CD14-positive monocyte (primary cell): ENCODE results near the gene PIM2. TPM values are rescaled to one million over a fixed set of nuclear protein-coding genes. Genes with fewer than 3 reads are reported as not detected.
A peak's percentile ranks its signal among the peaks of the same experiment; 100 is the strongest.

Experiments used
- DNase-seq, 3 donors: peaks; one replicate each; pipeline ENCODE4 v3.0.0-alpha.2; 2011 to 2022
- H2AFZ ChIP-seq: 2 replicates; pipeline ENCODE4 v1.6.0; 2012; ENCODE audit warnings: mild to moderate bottlenecking, low read depth, low read length, inconsistent platforms; ENCODE audit not compliant: insufficient read depth, poor library complexity, severe bottlenecking
- H3K27ac ChIP-seq, 2 donors: 1 replicate in 1 of 2; 2 replicates in 1 of 2; pipeline ENCODE4 v1.5.1; 2012 to 2013; ENCODE audit warnings: low read length in 2 of 2, control low read depth in 1 of 2, inconsistent platforms in 1 of 2, low read depth in 1 of 2, mild to moderate bottlenecking in 1 of 2
- H3K27me3 ChIP-seq, 2 donors: one replicate each; pipeline versions ENCODE4 v1.6.0 to v1.6.1; 2011 to 2013; ENCODE audit warnings: low read length in 2 of 2; ENCODE audit not compliant: control insufficient read depth in 2 of 2, insufficient read depth in 2 of 2
- H3K36me3 ChIP-seq, 2 donors: replicated peaks in 1 of 2; 1 replicate in 1 of 2; 2 replicates in 1 of 2; pipeline versions ENCODE4 v1.5.1 to v1.6.1; 2012 to 2013; ENCODE audit warnings: low read length in 2 of 2, control low read depth in 1 of 2, inconsistent platforms in 1 of 2, mild to moderate bottlenecking in 1 of 2; ENCODE audit not compliant: insufficient read depth in 2 of 2, control insufficient read depth in 1 of 2
- H3K4me1 ChIP-seq, 2 donors: 1 replicate in 1 of 2; 2 replicates in 1 of 2; pipeline versions ENCODE4 v1.5.1 to v1.6.1; 2012 to 2013; ENCODE audit warnings: low read length in 2 of 2, control low read depth in 1 of 2, inconsistent platforms in 1 of 2, mild to moderate bottlenecking in 1 of 2, moderate library complexity in 1 of 2; ENCODE audit not compliant: insufficient read depth in 2 of 2, control insufficient read depth in 1 of 2
- H3K4me2 ChIP-seq: replicated peaks from 2 replicates; pipeline ENCODE3; 2012; ENCODE audit warnings: low read length, moderate library complexity, mild to moderate bottlenecking; ENCODE audit not compliant: poor library complexity, severe bottlenecking; ENCODE audit errors: extremely low read depth
- H3K4me3 ChIP-seq, 3 experiments: fragments of 200-600 bp in 1 of 3; sonication (generic) in 1 of 3; replicated peaks in 1 of 3; 1 replicate in 2 of 3; 2 replicates in 1 of 3; pipeline ENCODE4 v1.5.1; 2011 to 2013; ENCODE audit warnings: low read length in 3 of 3, mild to moderate bottlenecking in 3 of 3, control low read depth in 2 of 3, low read depth in 2 of 3, inconsistent platforms in 1 of 3, moderate library complexity in 1 of 3
- H3K79me2 ChIP-seq: 2 replicates; pipeline ENCODE4 v1.6.0; 2012; ENCODE audit warnings: mild to moderate bottlenecking, control low read depth, inconsistent platforms, low read length, moderate library complexity; ENCODE audit not compliant: insufficient read depth
- H3K9ac ChIP-seq: 2 replicates; pipeline ENCODE4 v1.6.0; 2017; ENCODE audit warnings: low read length, mild to moderate bottlenecking; ENCODE audit not compliant: insufficient read depth, poor library complexity, severe bottlenecking
- H3K9me3 ChIP-seq, 2 donors: replicated peaks in 1 of 2; 1 replicate in 1 of 2; 2 replicates in 1 of 2; pipeline versions ENCODE4 v1.5.1 to v1.6.1; 2012 to 2013; ENCODE audit warnings: low read length in 2 of 2, control low read depth in 1 of 2; ENCODE audit not compliant: control insufficient read depth in 1 of 2, insufficient read depth in 1 of 2
- H4K20me1 ChIP-seq: 2 replicates; pipeline ENCODE4 v1.6.0; 2012; ENCODE audit warnings: mild to moderate bottlenecking, low read length, control low read depth, moderate library complexity; ENCODE audit not compliant: insufficient read depth
- H3K27ac Mint-ChIP-seq, 7 donors: one replicate each; pipeline ENCODE4 v1.8.0; 2020; ENCODE audit warnings: mild to moderate bottlenecking in 7 of 7, mixed read lengths in 7 of 7, moderate library complexity in 6 of 7, inconsistent platforms in 2 of 7
- H3K27me3 Mint-ChIP-seq, 3 donors: one replicate each; pipeline ENCODE4 v1.8.0; 2021 to 2022; ENCODE audit warnings: low read depth in 3 of 3, mild to moderate bottlenecking in 3 of 3, mixed read lengths in 3 of 3, moderate library complexity in 3 of 3, inconsistent platforms in 1 of 3
- H3K36me3 Mint-ChIP-seq, 2 donors: one replicate each; pipeline ENCODE4 v1.8.0; 2020; ENCODE audit warnings: mixed read lengths in 2 of 2, inconsistent platforms in 1 of 2, mild to moderate bottlenecking in 1 of 2
- H3K4me1 Mint-ChIP-seq: one replicate; pipeline ENCODE4 v1.8.0; 2020; ENCODE audit warnings: mild to moderate bottlenecking, mixed read lengths
- H3K4me3 Mint-ChIP-seq, 2 donors: one replicate each; pipeline ENCODE4 v1.8.0; 2020; ENCODE audit warnings: mild to moderate bottlenecking in 2 of 2, mixed read lengths in 2 of 2, moderate library complexity in 1 of 2
- H3K9me3 Mint-ChIP-seq, 7 donors: one replicate each; pipeline ENCODE4 v1.8.0; 2020 to 2022; ENCODE audit warnings: mixed read lengths in 7 of 7, mild to moderate bottlenecking in 6 of 7, moderate library complexity in 6 of 7, inconsistent platforms in 2 of 7
- WGBS: methylation state at CpG from one replicate; pipeline ENCODE4 v1.1.5; 2013; ENCODE audit warnings: missing lambda C conversion rate; ENCODE audit not compliant: insufficient coverage; 5-methylcytosine and 5-hydroxymethylcytosine counted together
- intact Hi-C, 2 donors: fragments of 100-400 bp; cut with micrococcal nuclease; formaldehyde crosslinking; loops; one replicate each; pipeline versions ENCODE4 v1.15.0 to v1.15.1; 2023
- polyA plus RNA-seq, 3 donors: library from polyadenylated mRNA; depleted of rRNA in 1 of 3; unstranded in 2 of 3; stranded (reverse) in 1 of 3; fragments of 300-500 nt in 2 of 3; fragments of >200 nt in 1 of 3; fragmentation: Illumina TruSeq in 2 of 3; gene quantifications; 1 replicate in 2 of 3; 2 replicates in 1 of 3; pipeline ENCODE4 v1.2.3, GENCODE V29; 2012 to 2021
- TF ChIP-seq, protein P1 (sequence below): fragments of 200-600 bp; IDR thresholded peaks from one replicate; pipeline ENCODE4 v1.8.0; 2022; ENCODE audit warnings: antibody characterized with exemption, mild to moderate bottlenecking

The PIM2 gene
- polyA plus RNA-seq, 3 donors, result 6.7 to 39.4 (median 9.9) TPM

DNA sequence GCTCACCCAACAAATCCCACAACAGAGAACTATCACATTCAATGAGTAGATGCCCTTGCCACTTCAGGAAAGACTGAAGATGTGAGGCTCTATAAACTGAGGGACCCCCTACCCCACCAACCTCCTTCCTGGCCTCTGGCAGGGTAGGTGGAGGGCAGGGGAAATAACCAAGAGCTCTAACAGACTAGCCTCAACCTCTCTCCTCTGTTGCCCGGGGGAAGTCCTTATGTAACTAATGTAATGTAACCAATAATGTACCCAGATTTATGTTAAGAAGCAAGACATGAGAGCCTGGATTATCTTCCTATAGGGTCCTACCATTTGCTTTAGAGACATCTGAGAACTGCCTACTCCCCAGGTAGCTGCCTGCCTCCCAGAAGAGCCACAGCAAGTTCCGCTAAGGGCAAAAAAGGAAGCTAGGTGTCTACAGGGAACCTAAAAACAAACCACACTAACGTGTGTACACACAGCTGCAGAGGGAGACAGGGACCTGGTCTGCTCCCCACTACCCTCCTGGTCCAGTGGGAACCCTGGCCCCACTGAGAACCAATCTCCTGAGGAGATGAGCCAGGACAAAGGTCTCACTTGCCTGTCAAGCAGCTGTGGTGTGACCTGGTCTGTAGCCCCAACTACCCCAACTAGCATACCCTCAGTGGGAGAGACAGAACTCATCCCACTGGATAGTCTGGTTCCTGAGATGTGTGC lies 20.9 kb upstream of the PIM2 start:
- H3K79me2 ChIP-seq, result peaks cover 48% of the 10 kb centered on the region
- H3K27me3 Mint-ChIP-seq, result peaks cover 0 to 3% (median 1%) of the 10 kb centered on the region in 3 donors
- H3K4me3 ChIP-seq, result no peak overlapping the region
- WGBS, result no CpG with 5 or more reads among the region's 3 CpGs
- H3K4me1 ChIP-seq, result peaks cover 39 to 40% of the 10 kb centered on the region in 2 donors
- intact Hi-C loops, result loop anchor here in 1 of 2 donors (10.0 kb wide), 1 partner anchor 45 kb away; the partner anchor contains the start of genes PQBP1 and TIMM17B
- H3K4me3 Mint-ChIP-seq, result no peak overlapping the region
- no peak overlapping the region for H3K4me2 ChIP-seq
- H3K9me3 ChIP-seq, result no peaks in the 10 kb centered on the region
- peaks cover 50% of the 10 kb centered on the region for H3K4me1 Mint-ChIP-seq
- no peak for DNase-seq
- peaks cover 0 to under 1% (median 0%) of the 10 kb centered on the region in 7 donors for H3K9me3 Mint-ChIP-seq
- H3K27ac Mint-ChIP-seq, result peak overlapping the region; percentile 80 to 95 (median 93)
- peaks cover 38 to 62% of the 10 kb centered on the region in 2 donors for H3K36me3 Mint-ChIP-seq
- TF ChIP-seq, protein P1, sequence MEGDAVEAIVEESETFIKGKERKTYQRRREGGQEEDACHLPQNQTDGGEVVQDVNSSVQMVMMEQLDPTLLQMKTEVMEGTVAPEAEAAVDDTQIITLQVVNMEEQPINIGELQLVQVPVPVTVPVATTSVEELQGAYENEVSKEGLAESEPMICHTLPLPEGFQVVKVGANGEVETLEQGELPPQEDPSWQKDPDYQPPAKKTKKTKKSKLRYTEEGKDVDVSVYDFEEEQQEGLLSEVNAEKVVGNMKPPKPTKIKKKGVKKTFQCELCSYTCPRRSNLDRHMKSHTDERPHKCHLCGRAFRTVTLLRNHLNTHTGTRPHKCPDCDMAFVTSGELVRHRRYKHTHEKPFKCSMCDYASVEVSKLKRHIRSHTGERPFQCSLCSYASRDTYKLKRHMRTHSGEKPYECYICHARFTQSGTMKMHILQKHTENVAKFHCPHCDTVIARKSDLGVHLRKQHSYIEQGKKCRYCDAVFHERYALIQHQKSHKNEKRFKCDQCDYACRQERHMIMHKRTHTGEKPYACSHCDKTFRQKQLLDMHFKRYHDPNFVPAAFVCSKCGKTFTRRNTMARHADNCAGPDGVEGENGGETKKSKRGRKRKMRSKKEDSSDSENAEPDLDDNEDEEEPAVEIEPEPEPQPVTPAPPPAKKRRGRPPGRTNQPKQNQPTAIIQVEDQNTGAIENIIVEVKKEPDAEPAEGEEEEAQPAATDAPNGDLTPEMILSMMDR, result no peak
- peaks cover 25% of the 10 kb centered on the region for H4K20me1 ChIP-seq
- peak overlapping the region; percentile 9 to 75 for H3K27ac ChIP-seq
- no peak overlapping the region for H3K9ac ChIP-seq
- no peaks in the 10 kb centered on the region for H3K27me3 ChIP-seq
- H3K36me3 ChIP-seq, result peaks cover 18 to 42% of the 10 kb centered on the region in 2 donors
- no peak overlapping the region for H2AFZ ChIP-seq

DNA sequence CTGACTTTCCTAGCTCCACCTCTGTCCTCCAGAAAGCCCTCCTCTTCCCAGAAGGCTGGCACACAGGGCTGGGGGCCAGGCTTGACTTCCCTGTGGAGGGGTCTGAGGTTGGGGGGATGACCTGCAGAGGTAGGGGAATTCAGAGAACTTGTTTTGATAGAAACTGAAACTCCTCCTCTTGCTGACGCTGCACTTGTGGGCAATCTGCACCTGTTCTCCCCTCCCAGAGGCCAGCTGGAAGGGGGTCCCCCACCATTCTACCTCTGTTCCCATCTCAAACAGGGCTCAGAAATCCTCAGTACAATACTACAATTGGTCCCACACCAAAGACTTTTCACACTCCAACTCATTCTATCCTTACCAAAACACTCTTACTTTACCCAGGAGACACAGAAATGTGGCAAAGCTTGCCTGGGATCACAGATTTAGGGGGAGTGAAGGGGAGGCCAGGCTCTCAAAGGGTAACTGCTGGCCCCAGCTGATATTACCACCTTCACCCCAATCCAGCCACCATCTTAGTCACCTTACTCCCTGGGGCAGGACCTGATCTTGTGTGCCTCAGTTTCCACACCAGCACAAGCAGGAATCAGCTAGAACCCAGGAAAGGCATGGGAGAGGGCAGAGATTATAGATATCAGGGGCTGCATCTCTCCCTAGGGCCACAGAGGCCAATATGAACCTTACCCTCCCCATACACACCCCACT lies 20.0 kb upstream of the PIM2 start:
- Histone ChIP-seq H3K4me2 (no peak overlapping the region), H2AFZ (no peak overlapping the region), H4K20me1 (peaks cover 17% of the 10 kb centered on the region), H3K79me2 (peaks cover 41% of the 10 kb centered on the region), H3K4me3 (no peak overlapping the region), H3K36me3 (peaks cover 24 to 43% of the 10 kb centered on the region in 2 donors), H3K9ac (no peak overlapping the region), H3K27ac (peak overlapping the region; percentile 46 to 75), H3K27me3 (no peaks in the 10 kb centered on the region), H3K9me3 (no peaks in the 10 kb centered on the region), H3K4me1 (peaks cover 39 to 40% of the 10 kb centered on the region in 2 donors)
- H3K27ac Mint-ChIP-seq, result peak overlapping the region; percentile 87 to 95 (median 93)
- no peak overlapping the region for H3K4me3 Mint-ChIP-seq
- H3K36me3 Mint-ChIP-seq, result peaks cover 44 to 64% of the 10 kb centered on the region in 2 donors
- DNase-seq, result no peak
- intact Hi-C loops, result no loop called here
- TF ChIP-seq, protein P1, result no peak
- peaks cover 50% of the 10 kb centered on the region for H3K4me1 Mint-ChIP-seq
- no CpG with 5 or more reads among the region's 1 CpG for WGBS
- H3K27me3 Mint-ChIP-seq, result peaks cover 0 to 1% (median 1%) of the 10 kb centered on the region in 3 donors
- H3K9me3 Mint-ChIP-seq, result peaks cover 0 to 3% (median 0%) of the 10 kb centered on the region in 7 donors
